Measurements from ENCODE around the gene TCF7L1.

Gene TCF7L1

GRCh38 chr2:85162746-85163301 is 29.6 kb downstream of the TCF7L1 start:
- H3K4me3 ChIP-seq (ENCODE audit: low read length): no peak overlapping the region
- no peak for TF ChIP-seq CTCF (conservative IDR thresholded peaks at IDR 0.05; ENCODE audit: low read depth, low read length)
- no peak for DNase-seq (ENCODE audit: low read depth)

GRCh38 chr2:85163675-85164074 is 30.5 kb downstream of the TCF7L1 start:
- no peak overlapping the region for H3K4me3 ChIP-seq (ENCODE audit: low read length)
- DNase-seq (ENCODE audit: low read depth): no peak
- no peak for TF ChIP-seq CTCF (conservative IDR thresholded peaks at IDR 0.05; ENCODE audit: low read depth, low read length)

DNA sequence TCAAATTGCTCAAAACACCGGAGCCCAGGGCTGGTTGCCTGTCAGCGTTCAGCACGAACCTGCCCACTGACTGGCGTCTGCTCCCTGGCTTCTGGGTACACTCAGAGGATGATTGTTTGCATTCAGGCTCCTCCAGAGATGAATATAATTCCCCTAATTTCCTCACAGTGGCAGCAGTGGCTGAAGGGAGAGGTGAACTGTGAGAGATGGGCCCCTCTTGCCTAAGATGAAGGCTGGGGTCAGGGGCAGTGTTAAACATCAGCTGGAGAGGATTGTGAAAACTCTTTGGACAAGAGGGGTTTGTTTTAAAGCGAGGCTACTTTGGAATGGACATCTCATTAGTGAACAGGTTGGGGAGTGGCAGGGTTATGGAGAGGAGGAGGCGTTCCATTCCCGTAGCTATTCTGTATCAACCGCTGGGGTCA is 31.0 kb downstream of the TCF7L1 start:
- peak; percentile 3 for TF ChIP-seq CTCF (conservative IDR thresholded peaks at IDR 0.05; ENCODE audit: low read depth, low read length)
- no peak overlapping the region for H3K4me3 ChIP-seq (ENCODE audit: low read length)
- no peak for DNase-seq (ENCODE audit: low read depth)

DNA sequence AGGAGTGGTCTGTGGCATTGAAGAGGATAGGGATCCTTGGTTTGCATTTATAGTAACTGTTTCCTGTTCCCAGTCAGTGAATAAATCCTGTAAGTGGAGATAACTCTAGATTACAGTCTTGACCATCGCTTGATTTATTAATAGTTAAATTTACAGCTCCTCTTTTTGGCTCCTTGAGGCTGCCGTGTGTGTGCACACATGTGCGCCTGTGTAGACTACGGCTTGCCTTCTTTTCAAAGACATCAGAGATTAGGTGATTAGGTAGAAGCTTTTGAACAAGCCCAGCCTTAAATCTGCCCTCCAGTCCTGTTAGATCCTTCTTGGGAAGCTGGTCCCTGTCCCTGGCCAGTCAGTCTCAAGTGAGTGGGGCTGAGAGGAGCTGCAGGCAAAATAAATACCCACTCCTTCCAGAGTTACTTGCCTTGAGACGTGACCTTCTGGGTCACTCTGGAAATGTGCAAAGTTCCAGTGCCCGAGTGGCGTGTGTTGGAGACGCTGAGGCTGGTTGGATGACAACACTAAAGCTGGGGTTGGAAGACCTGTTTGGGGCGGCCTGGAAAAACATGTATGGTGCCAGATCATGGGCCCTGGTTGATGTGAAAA is 32.0 kb downstream of the TCF7L1 start:
- DNase-seq (ENCODE audit: low read depth): no peak
- no peak for TF ChIP-seq CTCF (conservative IDR thresholded peaks at IDR 0.05; ENCODE audit: low read depth, low read length)
- no peak overlapping the region for H3K4me3 ChIP-seq (ENCODE audit: low read length)

- DNase-seq (ENCODE audit: low read depth): no peak
- no peak for TF ChIP-seq CTCF (conservative IDR thresholded peaks at IDR 0.05; ENCODE audit: low read depth, low read length)
- no peak overlapping the region for H3K4me3 ChIP-seq (ENCODE audit: low read length)
Observed at GRCh38 chr2:85166021-85166420, 32.8 kb downstream of the TCF7L1 start.

- no peak for DNase-seq (ENCODE audit: low read depth)
- no peak overlapping the region for H3K4me3 ChIP-seq (ENCODE audit: low read length)
- TF ChIP-seq CTCF (conservative IDR thresholded peaks at IDR 0.05; ENCODE audit: low read depth, low read length): no peak
Observed at GRCh38 chr2:85167479-85167878, 34.3 kb downstream of the TCF7L1 start.

- no peak overlapping the region for H3K4me3 ChIP-seq (ENCODE audit: low read length)
- TF ChIP-seq CTCF (conservative IDR thresholded peaks at IDR 0.05; ENCODE audit: low read depth, low read length): no peak
- no peak for DNase-seq (ENCODE audit: low read depth)
Observed at GRCh38 chr2:85168942-85169341, 35.8 kb downstream of the TCF7L1 start.

Data from retinal pigment epithelial cell (primary cell).